Ramos (cell line): ENCODE measurements around the gene PIH1D1.

Experiments used
- in situ Hi-C: fragments of 300-500 bp; cut with MboI; formaldehyde crosslinking; loops from one replicate; pipeline ENCODE4 v1.14.3; 2022; ENCODE audit warnings: low sequenced_read_pairs; ENCODE audit not compliant: unreplicated experiment

PIH1D1 gene

DNA sequence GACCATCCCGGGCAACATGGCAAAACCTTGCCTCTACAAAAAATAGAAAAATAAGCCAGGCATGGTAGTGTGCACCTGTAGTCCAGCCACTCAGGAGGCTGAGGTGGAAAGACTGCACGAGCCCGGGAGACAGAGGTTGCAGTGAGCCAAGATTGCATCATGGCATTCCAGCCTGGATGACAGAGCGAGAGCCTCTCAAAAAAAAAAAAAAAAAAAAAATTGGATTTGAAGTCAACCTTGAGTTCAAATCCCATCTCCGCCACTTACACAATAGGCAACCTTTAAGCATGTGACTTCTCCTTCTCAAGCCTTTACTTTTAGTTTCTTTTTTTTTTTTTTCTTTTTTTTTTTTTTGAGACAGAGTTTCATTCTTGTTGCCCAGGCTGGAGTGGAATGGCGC is 51.6 kb downstream of the PIH1D1 start:
- in situ Hi-C loops: no loop called here

- in situ Hi-C loops: no loop called here
Observed at GRCh38 chr19:49398931-49399330, 52.7 kb downstream of the PIH1D1 start.

DNA sequence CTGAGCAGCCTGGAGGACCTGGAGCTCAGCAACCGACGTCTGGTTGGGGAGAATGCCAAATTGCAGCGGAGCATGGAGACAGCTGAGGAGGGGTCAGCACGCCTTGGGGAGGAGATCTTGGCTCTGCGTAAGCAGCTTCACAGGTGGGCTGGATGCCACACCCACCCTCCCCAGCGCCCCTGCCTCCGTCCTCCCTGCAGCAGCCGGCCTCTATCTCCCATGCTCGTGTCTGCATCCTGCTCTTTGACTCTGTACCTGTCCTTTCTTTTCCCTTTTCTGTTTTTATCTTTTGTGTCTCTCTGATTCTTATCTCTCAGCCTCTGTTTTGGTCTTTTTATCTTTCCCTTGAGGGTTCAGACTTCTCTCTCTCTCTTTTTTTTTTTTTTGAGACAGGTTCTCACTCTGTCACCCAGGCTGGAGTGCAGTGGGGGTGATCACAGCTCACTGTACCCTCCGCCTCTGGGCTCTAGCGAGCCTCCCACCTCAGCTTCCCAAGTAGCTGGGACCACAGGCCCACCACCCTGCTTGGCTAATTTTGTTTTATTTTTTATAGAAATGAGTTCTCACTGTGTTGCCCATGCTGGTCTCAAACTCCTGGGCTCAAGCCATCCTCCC is 53.5 kb downstream of the PIH1D1 start:
- in situ Hi-C loops: no loop called here

- in situ Hi-C loops: no loop called here
Observed at GRCh38 chr19:49396738-49397505, 54.7 kb downstream of the PIH1D1 start.
